ENCODE results near the gene SEMA6B. TPM values are rescaled to one million over a fixed set of nuclear protein-coding genes. Genes with fewer than 3 reads are reported as not detected.

Gene SEMA6B
- total and polyA plus RNA-seq, 8 donors: 2.1 to 24.7 (median 3.3) TPM

DNA sequence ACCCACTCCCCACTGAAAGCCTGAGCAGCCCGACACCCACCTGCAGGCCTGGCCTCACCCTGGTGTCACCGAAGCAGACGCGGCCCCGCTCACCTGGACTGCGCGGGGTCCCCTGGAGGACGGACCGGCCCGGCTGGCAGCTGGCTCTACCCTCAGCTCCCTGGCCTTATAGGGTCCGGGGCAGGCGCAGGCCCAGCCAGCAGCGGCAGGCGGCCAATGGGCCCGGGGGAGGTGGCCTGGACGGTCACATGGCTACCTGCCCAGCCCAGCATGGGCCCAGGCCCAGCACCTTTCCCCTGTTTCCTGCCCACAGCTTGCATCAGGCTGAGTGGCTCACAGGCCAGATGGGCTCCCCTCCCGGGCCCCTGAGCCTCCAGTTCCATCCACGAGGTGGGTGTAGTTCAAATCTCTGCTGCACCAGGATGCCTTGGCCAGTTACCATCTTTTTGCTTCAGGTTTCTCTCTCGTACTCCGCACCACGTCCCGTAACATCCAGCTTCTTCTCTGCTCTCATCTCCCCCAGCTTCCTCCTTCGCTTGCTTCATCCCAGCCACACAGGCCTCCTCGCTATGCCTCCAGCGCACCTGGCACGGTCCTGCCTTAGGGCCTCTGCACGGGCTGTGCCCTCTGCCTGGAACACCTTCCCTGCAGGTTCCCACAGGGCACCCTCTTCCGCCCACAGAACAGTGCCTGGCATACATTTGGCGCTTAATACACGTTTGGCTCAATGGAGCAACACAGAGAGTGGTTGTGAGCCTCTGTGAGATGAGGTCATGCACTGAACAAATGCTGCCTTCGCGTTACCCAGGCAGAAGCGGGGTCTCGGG is 40.9 kb downstream of the SEMA6B start, which contains the start of gene PLIN4:
PLIN4 (minus strand) TSS at position 142 of the 827 bp plus-strand sequence. CDS start 214 bp downstream, outside the sequence.
- intact Hi-C loops (cut with DNase I): no loop called here
- H3K36me3 ChIP-seq: no peaks in the 10 kb centered on the region
- H3K27me3 ChIP-seq: peaks cover 0 to 46% of the 10 kb centered on the region in 2 donors
- no peaks in the 10 kb centered on the region for H3K4me1 ChIP-seq
- peak in 2 of 4 donors; percentile 13 to 65 for DNase-seq
- no peaks in the 10 kb centered on the region for H3K9me3 ChIP-seq
- ATAC-seq: peak; percentile 54
- TF ChIP-seq, protein P1, sequence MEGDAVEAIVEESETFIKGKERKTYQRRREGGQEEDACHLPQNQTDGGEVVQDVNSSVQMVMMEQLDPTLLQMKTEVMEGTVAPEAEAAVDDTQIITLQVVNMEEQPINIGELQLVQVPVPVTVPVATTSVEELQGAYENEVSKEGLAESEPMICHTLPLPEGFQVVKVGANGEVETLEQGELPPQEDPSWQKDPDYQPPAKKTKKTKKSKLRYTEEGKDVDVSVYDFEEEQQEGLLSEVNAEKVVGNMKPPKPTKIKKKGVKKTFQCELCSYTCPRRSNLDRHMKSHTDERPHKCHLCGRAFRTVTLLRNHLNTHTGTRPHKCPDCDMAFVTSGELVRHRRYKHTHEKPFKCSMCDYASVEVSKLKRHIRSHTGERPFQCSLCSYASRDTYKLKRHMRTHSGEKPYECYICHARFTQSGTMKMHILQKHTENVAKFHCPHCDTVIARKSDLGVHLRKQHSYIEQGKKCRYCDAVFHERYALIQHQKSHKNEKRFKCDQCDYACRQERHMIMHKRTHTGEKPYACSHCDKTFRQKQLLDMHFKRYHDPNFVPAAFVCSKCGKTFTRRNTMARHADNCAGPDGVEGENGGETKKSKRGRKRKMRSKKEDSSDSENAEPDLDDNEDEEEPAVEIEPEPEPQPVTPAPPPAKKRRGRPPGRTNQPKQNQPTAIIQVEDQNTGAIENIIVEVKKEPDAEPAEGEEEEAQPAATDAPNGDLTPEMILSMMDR (IDR thresholded peaks at IDR 0.05): no peak
- H3K4me3 ChIP-seq: no peak within 1 kb of the TSS
- H3K27ac ChIP-seq: no peak within 1 kb of the TSS

DNA sequence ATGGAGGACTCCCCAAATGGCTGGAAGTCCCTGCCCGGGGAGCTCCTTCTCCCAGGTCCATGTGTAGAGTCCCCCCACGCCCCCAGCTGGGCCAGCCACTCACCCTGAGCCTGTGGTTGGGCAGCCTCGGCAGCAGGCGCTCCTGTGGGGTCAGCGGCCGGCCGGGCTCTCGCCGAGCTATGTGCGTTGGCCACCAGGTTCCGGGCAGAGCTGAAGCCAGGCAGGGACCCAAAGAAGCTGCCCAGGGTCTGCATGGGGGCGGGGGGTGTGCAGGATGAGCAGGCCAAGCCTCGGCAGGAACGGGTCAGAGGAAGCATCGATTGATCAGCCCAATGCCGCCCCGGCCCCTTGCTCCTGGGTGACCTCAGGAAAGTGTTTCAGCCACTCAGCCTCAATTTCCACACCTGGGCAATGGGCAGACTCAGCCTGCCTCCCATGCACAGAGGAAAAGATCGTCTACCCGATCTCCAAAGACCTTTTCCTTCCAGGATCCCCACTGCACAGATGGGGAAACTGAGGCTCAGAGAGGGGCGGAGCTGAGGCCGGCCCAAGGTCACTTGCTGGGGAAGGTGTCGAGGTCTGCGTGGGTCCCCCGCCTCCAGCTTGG is 41.9 kb downstream of the SEMA6B start:
- Histone ChIP-seq H3K36me3 (no peaks in the 10 kb centered on the region), H3K4me3 (no peak overlapping the region), H3K27me3 (peaks cover 0 to 41% of the 10 kb centered on the region in 2 donors), H3K4me1 (no peaks in the 10 kb centered on the region), H3K9me3 (no peaks in the 10 kb centered on the region), H3K27ac (no peak overlapping the region)
- TF ChIP-seq, protein P1 (IDR thresholded peaks at IDR 0.05): no peak
- DNase-seq: peak in 1 of 4 donors; percentile 53
- no peak for ATAC-seq
- intact Hi-C loops (cut with DNase I): no loop called here

DNA sequence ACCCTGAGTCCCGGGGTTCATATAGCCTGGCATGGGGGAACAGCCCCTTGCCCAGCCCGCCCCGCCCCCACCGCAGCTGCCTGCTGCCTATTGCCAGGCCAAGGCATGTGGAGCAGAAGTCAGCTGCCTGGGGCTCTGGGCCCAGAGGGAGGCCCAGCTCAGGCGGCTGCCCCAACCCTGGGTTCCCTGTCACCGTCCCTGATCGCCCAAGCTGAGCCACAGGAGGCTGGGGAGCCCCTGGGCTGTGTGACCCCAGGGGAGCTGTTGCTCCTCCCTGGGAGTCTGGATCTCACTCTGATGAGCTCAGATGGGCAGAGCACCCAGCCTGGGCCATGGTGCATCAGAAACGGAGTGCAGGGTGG is 42.6 kb downstream of the SEMA6B start:
- Histone ChIP-seq H3K4me1 (no peaks in the 10 kb centered on the region), H3K27me3 (peaks cover 0 to 41% of the 10 kb centered on the region in 2 donors), H3K36me3 (no peaks in the 10 kb centered on the region), H3K9me3 (no peaks in the 10 kb centered on the region), H3K27ac (no peak overlapping the region), H3K4me3 (no peak overlapping the region)
- ATAC-seq: no peak
- intact Hi-C loops (cut with DNase I): no loop called here
- no peak for DNase-seq
- TF ChIP-seq, protein P1 (IDR thresholded peaks at IDR 0.05): no peak

DNA sequence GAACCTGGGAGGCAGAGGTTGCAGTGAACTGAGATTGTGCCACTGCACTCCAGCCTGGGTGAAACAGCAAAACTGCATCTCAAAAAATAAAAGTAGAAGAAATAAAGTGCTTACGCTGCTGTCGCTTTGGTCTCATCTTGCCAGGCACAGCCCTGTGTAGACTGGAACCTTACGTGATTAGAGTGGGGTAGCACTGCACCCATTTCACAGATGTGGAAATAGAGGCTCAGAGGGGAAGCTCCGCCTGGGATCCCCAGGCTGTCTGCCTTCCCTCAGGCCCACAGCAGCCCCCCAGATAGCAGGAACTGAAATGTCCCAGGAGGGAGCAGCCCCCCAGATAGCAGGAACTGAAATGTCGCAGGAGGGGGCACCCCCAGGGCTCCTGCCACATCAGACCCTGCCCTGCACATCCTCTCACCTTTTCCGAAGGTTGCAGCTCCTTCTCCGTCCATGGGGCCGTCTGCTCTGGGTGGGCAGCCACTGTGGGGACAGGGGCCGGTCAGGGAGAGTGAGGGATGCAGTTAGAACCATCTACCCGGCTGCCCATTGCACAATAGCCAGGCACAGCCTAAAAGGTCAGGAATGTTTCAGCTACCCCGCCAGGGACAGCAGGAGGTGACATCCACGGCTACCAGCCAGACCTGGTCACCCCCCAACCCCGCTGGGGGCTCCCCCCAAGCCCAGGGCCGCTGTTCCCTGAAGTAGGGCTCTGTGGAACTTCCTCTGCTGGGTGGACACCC is 43.1 kb downstream of the SEMA6B start:
- Histone ChIP-seq H3K9me3 (no peaks in the 10 kb centered on the region), H3K27me3 (peaks cover 0 to 41% of the 10 kb centered on the region in 2 donors), H3K27ac (no peak overlapping the region), H3K36me3 (no peaks in the 10 kb centered on the region), H3K4me1 (no peaks in the 10 kb centered on the region), H3K4me3 (no peak overlapping the region)
- ATAC-seq (no peak), DNase-seq (no peak)
- TF ChIP-seq, protein P1 (IDR thresholded peaks at IDR 0.05): no peak
- intact Hi-C loops (cut with DNase I): no loop called here

DNA sequence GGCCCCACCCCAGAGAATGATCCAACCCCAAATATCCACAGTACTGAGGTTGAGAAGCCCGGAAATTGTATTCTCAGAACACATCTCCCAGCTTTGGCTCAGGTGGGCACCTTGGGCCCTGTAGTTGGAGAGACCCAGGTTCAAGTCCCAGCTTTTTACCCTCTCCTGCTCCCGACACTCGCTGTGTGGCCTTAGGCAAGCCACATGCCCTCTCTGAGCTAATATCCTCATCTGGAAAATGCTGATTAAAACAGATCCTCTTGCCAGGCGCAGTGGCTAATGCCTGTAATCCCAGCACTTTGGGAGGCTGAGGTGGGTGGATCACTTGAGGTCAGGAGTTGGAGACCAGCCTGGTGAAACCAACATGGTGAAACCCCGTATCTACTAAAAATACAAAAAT is 43.8 kb downstream of the SEMA6B start:
- no peak overlapping the region for H3K4me3 ChIP-seq
- no peaks in the 10 kb centered on the region for H3K4me1 ChIP-seq
- ATAC-seq (no peak), DNase-seq (no peak)
- TF ChIP-seq, protein P1 (IDR thresholded peaks at IDR 0.05): no peak
- H3K9me3 ChIP-seq: no peaks in the 10 kb centered on the region
- H3K36me3 ChIP-seq: no peaks in the 10 kb centered on the region
- H3K27me3 ChIP-seq: peaks cover 0 to 41% of the 10 kb centered on the region in 2 donors
- no peak overlapping the region for H3K27ac ChIP-seq
- intact Hi-C loops (cut with DNase I): no loop called here
